ENCODE measurements around the gene GYS2.

GRCh38 chr12:21500786-21501257 is 103.8 kb downstream of the GYS2 start:
- TF ChIP-seq CTCF (IDR thresholded peaks at IDR 0.05) (no peak), POLR2A (IDR thresholded peaks at IDR 0.05) (no peak)

Data from lower leg skin (tissue), 3 donors.